ENCODE results near the gene ABCC8. TPM values are rescaled to one million over a fixed set of nuclear protein-coding genes. Genes with fewer than 3 reads are reported as not detected.

Gene ABCC8
- total and polyA plus RNA-seq, 2 of the 8 experiments (the other 6 are each of a cell fraction or from before 2014, with no cell fraction given): 3.7 to 4.9 TPM

DNA sequence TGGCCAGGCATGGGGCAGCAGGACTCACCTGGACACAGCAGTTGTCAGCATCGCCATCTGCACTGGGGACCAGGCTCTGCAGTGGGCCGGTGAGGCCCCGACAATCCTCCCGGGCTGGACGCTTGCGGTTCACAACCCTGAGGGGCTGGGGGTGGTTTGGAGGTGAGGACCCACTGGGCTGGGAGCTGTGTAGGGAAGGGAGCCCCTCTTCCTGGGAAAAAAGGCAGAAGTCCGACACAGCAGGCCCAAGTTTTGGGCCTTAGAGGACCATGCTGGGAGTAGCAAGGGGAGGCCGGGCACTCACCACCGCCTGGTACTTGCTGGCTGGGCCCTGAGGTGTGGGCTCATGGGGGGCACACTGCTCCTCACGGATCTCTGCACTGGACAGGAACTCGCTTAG lies 48.4 kb downstream of the ABCC8 start:
- no peak for FAIRE-seq
- no peak for TF ChIP-seq RAD21 (IDR thresholded peaks at IDR 0.05 in 1 of 2, conservative IDR thresholded peaks at IDR 0.05 in 1 of 2; ENCODE audit: low read depth in 2 of 2, low read length in 2 of 2)
- no peak for TF ChIP-seq MAFK (IDR thresholded peaks at IDR 0.05; ENCODE audit: low read depth, low read length)

More for the DNA sequence above, 48.4 kb downstream of the ABCC8 start:
- no peak overlapping the region for H2AK5ac ChIP-seq (ENCODE audit: low read depth, low read length)
- no peak overlapping the region for H3K14ac ChIP-seq (ENCODE audit: insufficient read length)
- H3K36me3 ChIP-seq (ENCODE audit: control insufficient read depth in 2 of 4, insufficient read depth in 4 of 4, low read length in 3 of 4): no peaks in the 10 kb centered on the region
- H3K9ac ChIP-seq (replicated peaks in 1 of 4; ENCODE audit: extremely low read depth in 1 of 4, low read depth in 3 of 4, low read length in 3 of 4): no peak overlapping the region
- H2BK20ac ChIP-seq (ENCODE audit: low read length): no peak overlapping the region
- 87% methylated on average over 11 of the region's 11 CpGs; no CpG with 5 or more reads in 1 of the 2 experiments for WGBS, 2 experiments (ENCODE audit: extremely low coverage in 1 of 2, insufficient coverage in 1 of 2, insufficient read length in 1 of 2, insufficient replicate concordance in 2 of 2, low coverage in 1 of 2, low lambda C conversion rate in 2 of 2, missing lambda C conversion rate in 1 of 2)
- no peak overlapping the region for H2AFZ ChIP-seq (ENCODE audit: low read length)
- no peak overlapping the region for H3K23ac ChIP-seq (ENCODE audit: insufficient read length)
- no peaks in the 10 kb centered on the region for H3K9me3 ChIP-seq (ENCODE audit: insufficient read depth in 2 of 2, low read depth in 1 of 2, low read length in 1 of 2)
- no peaks in the 10 kb centered on the region for H3K79me1 ChIP-seq (ENCODE audit: low read depth, low read length)
- H4K5ac ChIP-seq (ENCODE audit: insufficient read length, low read depth, low read length): no peak overlapping the region
- no peak overlapping the region for H3K4me3 ChIP-seq (ENCODE audit: extremely low read depth in 1 of 4, insufficient read depth in 2 of 4, low read depth in 3 of 4, low read length in 4 of 4)
- H4K8ac ChIP-seq (ENCODE audit: extremely low read depth, insufficient read depth, low read length): no peak overlapping the region
- H4K20me1 ChIP-seq (replicated peaks in 1 of 2; ENCODE audit: control insufficient read depth in 1 of 2, insufficient read depth in 2 of 2, low read length in 2 of 2): no peaks in the 10 kb centered on the region
- H3K23me2 ChIP-seq (ENCODE audit: low read depth, low read length): no peaks in the 10 kb centered on the region
- no peak overlapping the region for H3K4ac ChIP-seq (replicated peaks; ENCODE audit: insufficient read length, low read depth, low read length)
- H2BK120ac ChIP-seq (replicated peaks; ENCODE audit: low read depth, low read length): no peak overlapping the region
- no peak overlapping the region for H3K56ac ChIP-seq (replicated peaks; ENCODE audit: insufficient read length, low read depth, low read length)
- H3K4me1 ChIP-seq (replicated peaks in 1 of 4; ENCODE audit: control insufficient read depth in 3 of 4, insufficient read depth in 4 of 4, low read length in 3 of 4): no peaks in the 10 kb centered on the region; a peak in 1 of 7 replicates
- no peak overlapping the region for H2BK15ac ChIP-seq (ENCODE audit: low read length)
- no peak overlapping the region for H3K4me2 ChIP-seq (ENCODE audit: insufficient read depth in 1 of 2, low read depth in 2 of 2, low read length in 2 of 2)
- no peak for DNase-seq (ENCODE audit: low read depth in 1 of 2, low spot score in 2 of 2)
- no peak overlapping the region for H3K27ac ChIP-seq (ENCODE audit: low read depth, low read length)
- POLR2A ChIA-PET (ENCODE audit: partially characterized antibody): no interaction called here
- no peaks in the 10 kb centered on the region for H3K27me3 ChIP-seq (replicated peaks in 1 of 4; ENCODE audit: control insufficient read depth in 3 of 4, extremely low read depth in 1 of 4, insufficient read depth in 3 of 4, low read length in 3 of 4)
- no peak overlapping the region for H4K91ac ChIP-seq (replicated peaks; ENCODE audit: insufficient read length, low read length)
- H3K18ac ChIP-seq (ENCODE audit: extremely low read depth, low read length): no peak overlapping the region
- CTCF ChIA-PET (ENCODE audit: partially characterized antibody): interaction anchor here (0.7 to 6.0 kb wide), 11 partner anchors 8 to 120 kb away, joined by 3 to 25 read pairs (median 6); partner anchors contain the start of gene OTOG
- no peaks in the 10 kb centered on the region for H3K79me2 ChIP-seq (ENCODE audit: control insufficient read depth in 1 of 2, insufficient read depth in 2 of 2, low read length in 2 of 2)
- no peak overlapping the region for H2BK12ac ChIP-seq (ENCODE audit: low read depth, low read length)
- no peak overlapping the region for H2BK5ac ChIP-seq (ENCODE audit: low read depth, low read length)
